ENCODE data around the gene NTNG1. TPM values are rescaled to one million over a fixed set of nuclear protein-coding genes. Genes with fewer than 3 reads are reported as not detected.

The NTNG1 gene
- total RNA-seq, 1 experiment from 2014 or later, result 1.5 TPM

GRCh38 chr1:107365527-107366240 lies 224.8 kb downstream of the NTNG1 start:
- no peak overlapping the region for H2BK20ac ChIP-seq (ENCODE audit: low read depth, low read length, poor library complexity, severe bottlenecking)

More at GRCh38 chr1:107365527-107366240, 224.8 kb downstream of the NTNG1 start:
- H3K9ac ChIP-seq (ENCODE audit: extremely low read depth, insufficient read length, low read length), result no peak overlapping the region
- Mint-ChIP-seq H3K9me3 (no peaks in the 10 kb centered on the region), H3K27me3 (ENCODE audit: low read depth) (no peaks in the 10 kb centered on the region), H3K4me3 (no peak overlapping the region), H3K27ac (no peak overlapping the region; a peak in 1 of 7 replicates), H3K36me3 (ENCODE audit: insufficient read depth in 1 of 3, low read depth in 3 of 3) (no peaks in the 10 kb centered on the region), H3K4me1 (no peaks in the 10 kb centered on the region)
- H3K23ac ChIP-seq (ENCODE audit: insufficient read length, low read depth, low read length), result no peak overlapping the region
- no peak overlapping the region for H3K14ac ChIP-seq (ENCODE audit: insufficient read depth, low read length)
- H3K79me1 ChIP-seq (ENCODE audit: insufficient read depth, low read depth, low read length, poor library complexity, severe bottlenecking), result no peaks in the 10 kb centered on the region
- H3K27me3 ChIP-seq (ENCODE audit: insufficient read depth, low read length), result no peaks in the 10 kb centered on the region
- H3K23me2 ChIP-seq (ENCODE audit: insufficient read length, low read depth, low read length, poor library complexity, severe bottlenecking), result no peaks in the 10 kb centered on the region
- no peak overlapping the region for H3K4me2 ChIP-seq (ENCODE audit: insufficient read depth, insufficient read length, low read length)
- H4K20me1 ChIP-seq (ENCODE audit: control insufficient read depth, insufficient read depth, insufficient read length), result no peaks in the 10 kb centered on the region
- H2AK5ac ChIP-seq (ENCODE audit: insufficient read length, low read length), result no peak overlapping the region
- TF ChIP-seq, protein P1, sequence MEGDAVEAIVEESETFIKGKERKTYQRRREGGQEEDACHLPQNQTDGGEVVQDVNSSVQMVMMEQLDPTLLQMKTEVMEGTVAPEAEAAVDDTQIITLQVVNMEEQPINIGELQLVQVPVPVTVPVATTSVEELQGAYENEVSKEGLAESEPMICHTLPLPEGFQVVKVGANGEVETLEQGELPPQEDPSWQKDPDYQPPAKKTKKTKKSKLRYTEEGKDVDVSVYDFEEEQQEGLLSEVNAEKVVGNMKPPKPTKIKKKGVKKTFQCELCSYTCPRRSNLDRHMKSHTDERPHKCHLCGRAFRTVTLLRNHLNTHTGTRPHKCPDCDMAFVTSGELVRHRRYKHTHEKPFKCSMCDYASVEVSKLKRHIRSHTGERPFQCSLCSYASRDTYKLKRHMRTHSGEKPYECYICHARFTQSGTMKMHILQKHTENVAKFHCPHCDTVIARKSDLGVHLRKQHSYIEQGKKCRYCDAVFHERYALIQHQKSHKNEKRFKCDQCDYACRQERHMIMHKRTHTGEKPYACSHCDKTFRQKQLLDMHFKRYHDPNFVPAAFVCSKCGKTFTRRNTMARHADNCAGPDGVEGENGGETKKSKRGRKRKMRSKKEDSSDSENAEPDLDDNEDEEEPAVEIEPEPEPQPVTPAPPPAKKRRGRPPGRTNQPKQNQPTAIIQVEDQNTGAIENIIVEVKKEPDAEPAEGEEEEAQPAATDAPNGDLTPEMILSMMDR (conservative IDR thresholded peaks at IDR 0.05), result no peak
- WGBS (ENCODE audit: extremely low coverage, insufficient read length, low lambda C conversion rate), result no CpG with 5 or more reads among the region's 2 CpGs
- H2BK12ac ChIP-seq (ENCODE audit: insufficient read length, low read depth, low read length), result no peak overlapping the region
- H3K56ac ChIP-seq (ENCODE audit: insufficient read length, low read depth, low read length), result no peak overlapping the region
- no peak overlapping the region for H3K4ac ChIP-seq (ENCODE audit: low read depth, low read length)
- H2AFZ ChIP-seq (ENCODE audit: low read length), result no peak overlapping the region
- no peak for DNase-seq
- H3K79me2 ChIP-seq (ENCODE audit: insufficient read depth, low read length), result no peaks in the 10 kb centered on the region
- no peak overlapping the region for H2BK5ac ChIP-seq (ENCODE audit: insufficient read length, low read length)
- H4K91ac ChIP-seq (ENCODE audit: insufficient read length, low read depth, low read length), result no peak overlapping the region
- H4K5ac ChIP-seq (ENCODE audit: insufficient read length, low read depth, low read length), result no peak overlapping the region
- no peak overlapping the region for H2BK15ac ChIP-seq (ENCODE audit: low read depth, low read length)
- no peaks in the 10 kb centered on the region for H3K4me1 ChIP-seq (ENCODE audit: insufficient read depth, low read length)
- no peak overlapping the region for H3K27ac ChIP-seq (ENCODE audit: insufficient read length, low read depth, low read length)
- H3K18ac ChIP-seq (ENCODE audit: insufficient read length, low read depth, low read length), result no peak overlapping the region
- no peak overlapping the region for H4K8ac ChIP-seq (replicated peaks; ENCODE audit: insufficient read length, low read depth, low read length)
- H3T11ph ChIP-seq (ENCODE audit: low read length), result no peak overlapping the region
- no peak overlapping the region for H2BK120ac ChIP-seq (ENCODE audit: low read depth, low read length, poor library complexity, severe bottlenecking)
- H3K9me3 ChIP-seq (ENCODE audit: control insufficient read depth, low read depth, low read length), result no peaks in the 10 kb centered on the region
